HG02623 (cell line): Measurements from ENCODE around the gene ENDOD1.

Experiments
- ATAC-seq: cut with Tn5 transposase; IDR thresholded peaks from one replicate; pipeline ENCODE4 v1.9.1; 2021; ENCODE audit warnings: moderate library complexity; ENCODE audit not compliant: unreplicated experiment

ENDOD1 gene

DNA sequence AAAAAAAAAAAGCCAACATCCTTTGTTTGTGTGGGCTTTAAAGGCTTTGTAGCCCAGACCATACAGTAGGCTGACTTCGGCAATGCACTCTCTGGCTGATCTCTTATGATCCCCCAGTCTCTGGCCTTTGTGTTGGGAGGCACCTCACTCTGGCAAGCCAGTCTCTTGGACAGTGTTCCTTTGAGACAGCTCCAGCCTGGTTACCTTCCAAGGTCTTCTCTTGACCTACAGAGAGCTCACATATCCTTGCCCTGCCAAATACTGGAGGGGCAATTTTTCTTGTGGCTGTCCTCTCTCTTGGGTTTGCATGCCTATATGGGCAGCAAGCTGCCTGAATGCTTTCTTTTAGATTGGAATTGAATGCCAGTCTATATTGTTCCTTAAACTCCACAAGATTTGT, 71.6 kb downstream of the ENDOD1 start:
- ATAC-seq: no peak

DNA sequence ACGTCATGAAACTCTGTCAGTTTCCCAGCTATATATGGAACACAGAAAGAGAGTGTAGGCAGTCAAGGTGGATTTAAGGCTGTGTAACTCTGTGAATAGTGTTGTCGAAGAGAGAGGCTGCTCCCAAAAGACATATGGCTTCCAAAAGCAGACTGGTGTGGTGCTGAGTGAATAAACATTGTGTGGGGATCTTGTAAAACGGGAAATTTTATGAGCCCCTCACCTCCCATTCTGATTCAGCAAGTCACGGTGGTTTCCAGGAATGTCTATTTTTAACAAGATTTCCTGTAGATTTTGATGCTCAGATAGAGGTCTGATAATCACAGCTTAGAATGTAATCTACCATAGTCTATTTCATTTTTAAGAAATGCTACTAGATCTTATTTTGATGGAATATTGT, 73.5 kb downstream of the ENDOD1 start:
- no peak for ATAC-seq

DNA sequence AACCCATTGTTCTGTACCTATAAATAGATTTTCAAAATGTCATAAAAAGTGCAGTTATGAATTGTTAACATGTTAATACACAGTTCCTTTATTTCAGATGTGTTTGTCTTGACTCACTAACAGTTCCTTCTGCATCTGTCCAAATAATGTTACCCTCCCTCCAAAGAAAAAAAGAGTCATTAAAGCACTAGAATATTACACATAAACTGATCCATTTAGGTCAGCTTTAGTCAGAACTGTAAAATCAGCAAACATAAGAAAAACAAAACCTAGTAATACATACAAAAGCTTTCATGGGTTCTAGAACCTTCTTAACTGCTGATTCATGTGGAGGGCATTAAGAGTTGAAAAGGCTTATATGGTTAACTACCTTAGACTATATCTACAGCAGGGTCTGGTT, 76.0 kb downstream of the ENDOD1 start:
- no peak for ATAC-seq

DNA sequence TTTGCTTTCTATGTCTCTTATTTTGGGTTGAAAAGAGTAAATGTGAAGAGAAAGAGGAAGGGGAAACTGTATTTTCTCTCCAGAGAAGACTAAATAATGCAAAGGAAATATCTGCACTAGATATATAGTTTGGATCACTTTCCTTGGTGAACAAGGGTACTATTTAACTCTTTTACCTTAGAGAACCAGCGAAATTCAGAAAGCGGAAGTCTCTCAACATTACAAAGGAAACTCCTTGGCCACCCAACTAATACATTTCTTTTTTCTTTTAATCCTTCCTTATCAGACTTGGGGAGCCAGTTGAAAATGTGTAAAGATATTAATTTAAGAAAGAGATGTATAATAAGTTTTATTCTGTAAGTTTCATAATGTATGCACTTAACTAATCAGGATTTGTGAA, 77.1 kb downstream of the ENDOD1 start:
- no peak for ATAC-seq

DNA sequence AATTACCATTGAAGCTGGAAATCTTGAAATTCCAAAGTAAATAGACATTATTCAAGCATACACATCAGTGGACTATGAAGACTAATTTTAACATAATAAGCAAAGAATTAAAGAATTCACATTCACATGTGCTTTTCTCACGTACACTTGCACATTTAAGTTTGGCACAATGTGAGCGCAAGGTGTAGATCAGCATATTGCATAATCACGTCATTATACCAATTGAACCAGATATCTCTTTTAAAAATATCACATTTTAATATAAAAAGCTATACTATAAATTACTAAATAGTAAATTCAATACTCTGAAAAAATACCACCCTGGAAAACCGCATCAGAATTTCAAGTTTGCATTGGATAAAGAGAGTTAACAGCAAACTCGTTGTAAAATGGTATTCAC, 80.6 kb downstream of the ENDOD1 start:
- ATAC-seq: no peak

DNA sequence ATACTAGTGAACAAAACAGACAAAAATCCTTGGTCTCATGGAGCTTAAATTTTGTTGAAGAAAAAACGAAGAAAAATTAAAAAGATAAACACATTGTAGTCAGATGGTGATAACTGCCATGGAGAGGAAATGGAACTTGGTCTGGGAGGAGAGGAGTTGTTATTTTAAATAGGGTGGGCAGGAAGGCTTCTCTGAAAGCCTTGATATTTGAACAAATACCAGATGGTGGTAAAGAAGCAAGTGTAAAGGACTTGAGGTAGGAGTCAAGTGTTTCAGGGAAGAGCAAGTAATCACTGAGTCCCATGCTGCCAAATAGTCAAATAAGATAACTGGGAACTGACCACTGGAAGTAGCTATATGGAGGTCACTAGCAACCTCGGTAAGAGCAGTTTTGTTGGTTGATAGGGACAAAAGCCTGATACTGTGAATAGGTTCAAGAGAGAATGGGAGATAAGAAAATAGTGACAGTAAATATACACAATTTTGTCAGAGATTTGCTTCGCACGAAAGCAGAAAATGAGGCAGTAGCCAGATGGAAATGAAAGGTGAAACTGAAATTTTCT, 86.3 kb downstream of the ENDOD1 start:
- ATAC-seq: no peak
